CD8-positive, alpha-beta memory T cell (primary cell): ENCODE measurements around the gene SPRR5. TPM values are rescaled to one million over a fixed set of nuclear protein-coding genes. Genes with fewer than 3 reads are reported as not detected.

Experiments
- CTCF ChIA-PET: fragments of 350-600 bp; sonication (Branson Sonifier 250); formaldehyde crosslinking; loops from one replicate; lab custom pipeline; 2021; ENCODE audit warnings: antibody characterized with exemption; lab: Charles Lee
- POLR2A ChIA-PET: fragments of 350-600 bp; sonication (Branson Sonifier 250); formaldehyde crosslinking; loops from one replicate; lab custom pipeline; 2021; ENCODE audit warnings: antibody characterized with exemption; lab: Charles Lee
- DNase-seq, 5 donors: peaks; one replicate each; pipeline versions ENCODE4 v3.0.0 to v3.0.0-alpha.2; 2020 to 2022; ENCODE audit warnings: mixed read lengths in 1 of 5
- H3K27ac ChIP-seq: one replicate; pipeline ENCODE4 v1.7.0; 2013; ENCODE audit warnings: low read depth, mild to moderate bottlenecking, low read length, moderate library complexity
- H3K27me3 ChIP-seq: 2 replicates; pipeline ENCODE4 v1.7.0; 2013; ENCODE audit warnings: low read length, mild to moderate bottlenecking; ENCODE audit not compliant: insufficient read depth, poor library complexity, severe bottlenecking
- H3K36me3 ChIP-seq: 2 replicates; pipeline ENCODE4 v1.7.0; 2013; ENCODE audit warnings: mild to moderate bottlenecking, low read length, moderate library complexity; ENCODE audit not compliant: insufficient read depth
- H3K4me1 ChIP-seq: 2 replicates; pipeline ENCODE4 v1.7.0; 2013; ENCODE audit warnings: mild to moderate bottlenecking, low read length, moderate library complexity; ENCODE audit not compliant: insufficient read depth
- H3K4me3 ChIP-seq: 2 replicates; pipeline ENCODE4 v1.7.0; 2013; ENCODE audit warnings: mild to moderate bottlenecking, low read length
- H3K9me3 ChIP-seq: 2 replicates; pipeline ENCODE4 v1.7.0; 2013; ENCODE audit warnings: mild to moderate bottlenecking, low read length
- H3K27ac Mint-ChIP-seq, 8 donors: one replicate each; pipeline ENCODE4 v1.8.0; 2020 to 2021; ENCODE audit warnings: mixed read lengths in 8 of 8, mild to moderate bottlenecking in 6 of 8, inconsistent platforms in 3 of 8, moderate library complexity in 3 of 8
- H3K27me3 Mint-ChIP-seq, 2 donors: one replicate each; pipeline ENCODE4 v1.8.0; 2020 to 2021; ENCODE audit warnings: mixed read lengths in 2 of 2, mild to moderate bottlenecking in 1 of 2, moderate library complexity in 1 of 2
- H3K36me3 Mint-ChIP-seq, 3 donors: one replicate each; pipeline ENCODE4 v1.8.0; 2020 to 2021; ENCODE audit warnings: mixed read lengths in 3 of 3, inconsistent platforms in 1 of 3, mild to moderate bottlenecking in 1 of 3
- H3K4me1 Mint-ChIP-seq, 3 donors: one replicate each; pipeline ENCODE4 v1.8.0; 2020 to 2021; ENCODE audit warnings: mixed read lengths in 3 of 3, inconsistent platforms in 1 of 3, mild to moderate bottlenecking in 1 of 3
- H3K4me3 Mint-ChIP-seq, 7 donors: one replicate each; pipeline ENCODE4 v1.8.0; 2020 to 2021; ENCODE audit warnings: mixed read lengths in 7 of 7, mild to moderate bottlenecking in 6 of 7, moderate library complexity in 4 of 7, inconsistent platforms in 2 of 7
- H3K9me3 Mint-ChIP-seq, 5 donors: one replicate each; pipeline ENCODE4 v1.8.0; 2020 to 2022; ENCODE audit warnings: mixed read lengths in 5 of 5, mild to moderate bottlenecking in 3 of 5, moderate library complexity in 2 of 5, inconsistent platforms in 1 of 5
- polyA plus RNA-seq: library from polyadenylated mRNA; unstranded; fragments of 300-500 nt; fragmentation: Illumina TruSeq; gene quantifications from one replicate; pipeline ENCODE4 v1.2.3, GENCODE V29; 2021
- total RNA-seq, 2 experiments: library from RNA; stranded (reverse); gene quantifications; one replicate each; pipeline ENCODE4 v1.2.3, GENCODE V29; 2021

SPRR5 gene
- total and polyA plus RNA-seq, 3 experiments from 2014 or later, result not detected

DNA sequence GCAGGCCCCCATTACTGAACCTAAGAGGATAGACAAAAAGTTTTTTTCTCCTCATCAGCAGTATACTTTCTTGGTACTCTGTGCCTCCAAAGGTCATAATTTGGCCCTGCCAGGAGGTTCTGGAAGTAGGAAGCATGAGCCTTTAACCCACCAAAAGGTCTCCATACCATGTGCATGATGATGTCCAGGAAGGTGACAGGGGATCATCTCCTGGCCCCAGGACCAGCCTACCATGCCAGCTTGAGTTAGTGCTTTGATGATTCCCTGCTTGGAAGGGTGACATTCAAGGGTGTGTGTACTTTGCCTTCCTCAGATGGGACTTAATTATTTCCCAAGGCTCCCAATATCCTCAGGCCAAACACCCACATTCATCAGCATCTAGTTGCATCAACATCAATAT lies 30.6 kb downstream of the SPRR5 start:
- H3K4me3 ChIP-seq, result no peak overlapping the region
- Mint-ChIP-seq H3K27ac (no peak overlapping the region), H3K4me1 (no peaks in the 10 kb centered on the region), H3K36me3 (no peaks in the 10 kb centered on the region), H3K27me3 (peaks cover 16 to 46% of the 10 kb centered on the region in 2 donors), H3K4me3 (no peak overlapping the region), H3K9me3 (no peaks in the 10 kb centered on the region)
- no peaks in the 10 kb centered on the region for H3K9me3 ChIP-seq
- H3K36me3 ChIP-seq, result no peaks in the 10 kb centered on the region
- peaks cover 4% of the 10 kb centered on the region for H3K27me3 ChIP-seq
- no peak for DNase-seq
- POLR2A ChIA-PET, result no interaction called here
- CTCF ChIA-PET, result no interaction called here
- H3K4me1 ChIP-seq, result no peaks in the 10 kb centered on the region
- H3K27ac ChIP-seq, result no peak overlapping the region

DNA sequence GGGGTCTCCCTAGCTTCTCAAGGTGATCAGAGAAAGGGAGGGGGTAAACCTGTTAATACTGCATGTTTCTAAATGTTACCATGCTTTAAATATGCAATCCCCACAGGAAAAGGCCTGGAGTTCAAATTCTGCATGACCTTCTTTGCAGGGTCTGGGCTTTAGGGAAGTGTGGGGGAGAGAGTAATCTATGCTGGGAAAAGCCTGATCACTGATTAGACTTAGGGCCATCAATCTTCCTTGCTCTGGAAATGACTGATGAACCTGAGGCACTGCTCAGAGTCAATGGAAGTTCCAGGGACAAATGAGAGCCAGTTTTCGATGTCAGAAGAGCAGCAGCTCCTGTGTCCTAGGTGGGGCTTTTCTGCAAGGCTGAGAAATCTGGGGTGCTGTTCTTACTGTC lies 33.7 kb downstream of the SPRR5 start:
- H3K27me3 Mint-ChIP-seq, result peaks cover 14 to 46% of the 10 kb centered on the region in 2 donors

DNA sequence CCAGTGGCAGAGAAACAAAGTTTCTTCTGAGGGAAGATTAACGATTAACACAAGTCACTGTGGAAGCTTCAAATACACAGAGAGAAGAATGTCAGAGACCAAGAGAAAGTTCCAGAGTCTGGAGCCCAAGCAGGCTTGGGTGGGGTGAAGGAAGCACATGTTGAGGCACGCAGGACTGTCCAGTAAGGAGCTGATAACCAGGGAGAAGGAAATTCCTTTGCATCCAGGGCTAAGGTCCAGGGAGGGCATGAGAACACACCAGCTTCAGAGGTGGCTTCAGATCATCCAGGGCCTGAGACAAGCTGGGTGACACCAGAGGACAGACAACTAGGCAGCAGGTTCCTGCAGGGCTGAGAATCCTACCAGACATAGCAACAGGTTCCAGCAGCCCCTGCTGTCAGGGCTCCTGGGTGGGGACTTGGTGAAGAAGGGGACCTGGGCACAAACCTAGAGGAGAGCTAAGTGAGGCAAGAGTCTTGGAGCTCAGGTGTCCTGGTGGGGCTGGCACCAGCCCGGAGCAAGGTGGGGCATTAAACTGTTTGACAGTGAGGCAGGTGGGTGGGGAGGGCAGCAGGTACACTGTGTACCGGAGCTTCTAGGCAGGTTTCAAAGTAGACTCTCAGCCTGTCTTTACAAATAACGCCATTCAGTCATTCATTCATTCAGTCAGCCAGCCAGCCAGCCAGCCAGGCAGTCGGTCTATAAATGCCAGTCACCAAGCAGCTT lies 34.3 kb downstream of the SPRR5 start:
- Mint-ChIP-seq H3K36me3 (no peaks in the 10 kb centered on the region), H3K4me3 (no peak overlapping the region), H3K27ac (no peak overlapping the region), H3K27me3 (peaks cover 14 to 49% of the 10 kb centered on the region in 2 donors), H3K9me3 (peaks cover 0 to 3% (median 0%) of the 10 kb centered on the region in 5 donors), H3K4me1 (no peaks in the 10 kb centered on the region)
- H3K9me3 ChIP-seq, result no peaks in the 10 kb centered on the region
- POLR2A ChIA-PET, result no interaction called here
- H3K4me3 ChIP-seq, result no peak overlapping the region
- no peaks in the 10 kb centered on the region for H3K4me1 ChIP-seq
- no peak for DNase-seq
- CTCF ChIA-PET, result no interaction called here
- no peaks in the 10 kb centered on the region for H3K36me3 ChIP-seq
- no peak overlapping the region for H3K27ac ChIP-seq
- peaks cover 6% of the 10 kb centered on the region for H3K27me3 ChIP-seq

More for the DNA sequence above, 33.7 kb downstream of the SPRR5 start:
- H3K9me3 ChIP-seq, result no peaks in the 10 kb centered on the region
- DNase-seq, result no peak
- peaks cover 4% of the 10 kb centered on the region for H3K27me3 ChIP-seq
- no peaks in the 10 kb centered on the region for H3K4me1 ChIP-seq
- CTCF ChIA-PET, result no interaction called here
- H3K36me3 ChIP-seq, result no peaks in the 10 kb centered on the region
- no peak overlapping the region for H3K27ac ChIP-seq
- H3K4me1 Mint-ChIP-seq, result no peaks in the 10 kb centered on the region
- no peak overlapping the region for H3K4me3 ChIP-seq
- H3K4me3 Mint-ChIP-seq, result no peak overlapping the region
- no peak overlapping the region for H3K27ac Mint-ChIP-seq
- H3K9me3 Mint-ChIP-seq, result peaks cover 0 to 2% (median 0%) of the 10 kb centered on the region in 5 donors
- H3K36me3 Mint-ChIP-seq, result no peaks in the 10 kb centered on the region
- POLR2A ChIA-PET, result no interaction called here

DNA sequence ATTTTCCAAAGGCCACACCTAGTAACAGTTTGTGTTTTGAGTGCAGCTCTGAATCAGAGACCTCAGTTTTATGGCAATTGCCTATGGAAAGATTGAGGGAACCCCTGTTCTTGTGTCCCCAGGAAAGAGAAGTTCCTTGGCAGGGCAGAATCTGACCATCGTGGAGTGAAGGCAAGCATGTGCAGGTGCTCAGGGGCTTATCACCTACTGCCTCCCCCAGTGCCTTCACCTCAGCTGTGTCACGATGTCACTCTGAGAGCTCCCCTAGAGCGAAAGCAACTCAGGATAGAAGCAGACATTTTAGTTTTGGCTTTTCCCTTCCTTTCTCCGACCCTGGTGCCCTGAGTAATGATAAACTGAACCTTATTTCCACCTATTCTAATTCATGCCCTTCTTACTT lies 35.1 kb downstream of the SPRR5 start:
- Mint-ChIP-seq H3K27me3 (peaks cover 14 to 52% of the 10 kb centered on the region in 2 donors), H3K36me3 (no peaks in the 10 kb centered on the region), H3K4me1 (no peaks in the 10 kb centered on the region), H3K27ac (no peak overlapping the region), H3K9me3 (peaks cover 0 to 4% (median 0%) of the 10 kb centered on the region in 5 donors), H3K4me3 (no peak overlapping the region)
- Histone ChIP-seq H3K4me1 (no peaks in the 10 kb centered on the region), H3K36me3 (no peaks in the 10 kb centered on the region), H3K9me3 (no peaks in the 10 kb centered on the region), H3K27ac (no peak overlapping the region), H3K27me3 (peaks cover 8% of the 10 kb centered on the region), H3K4me3 (no peak overlapping the region)
- POLR2A ChIA-PET, result no interaction called here
- CTCF ChIA-PET, result no interaction called here
- DNase-seq, result no peak

DNA sequence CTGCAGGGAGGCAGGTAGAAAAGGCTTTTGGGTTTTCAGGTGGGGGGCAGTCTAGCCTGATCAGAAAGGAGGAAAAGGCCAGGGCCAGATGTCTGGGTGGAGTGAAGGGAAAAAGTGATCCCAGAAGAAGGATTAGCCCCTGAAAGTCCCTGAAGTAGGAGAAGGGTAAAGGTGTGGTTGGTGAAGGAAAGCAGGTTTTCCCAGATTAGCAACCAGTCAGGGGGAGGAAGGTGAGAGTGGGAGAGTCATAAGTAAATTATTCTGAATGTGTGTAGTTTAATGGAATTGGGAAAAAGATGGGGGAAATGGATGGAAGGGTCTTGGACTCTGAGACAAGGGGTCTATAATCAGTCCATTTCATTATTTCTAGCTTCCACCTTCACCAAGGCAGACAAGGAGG lies 36.2 kb downstream of the SPRR5 start:
- H3K36me3 ChIP-seq, result no peaks in the 10 kb centered on the region
- ChIA-PET POLR2A (no interaction called here), CTCF (no interaction called here)
- no peaks in the 10 kb centered on the region for H3K4me1 ChIP-seq
- peaks cover 14 to 55% of the 10 kb centered on the region in 2 donors for H3K27me3 Mint-ChIP-seq
- H3K4me3 Mint-ChIP-seq, result no peak overlapping the region
- H3K27ac Mint-ChIP-seq, result peak overlapping the region in 1 of 8 donors; percentile 9
- no peaks in the 10 kb centered on the region for H3K9me3 ChIP-seq
- H3K27ac ChIP-seq, result no peak overlapping the region
- no peaks in the 10 kb centered on the region for H3K4me1 Mint-ChIP-seq
- H3K27me3 ChIP-seq, result peaks cover 4% of the 10 kb centered on the region
- no peaks in the 10 kb centered on the region for H3K36me3 Mint-ChIP-seq
- H3K4me3 ChIP-seq, result no peak overlapping the region
- peaks cover 0 to 4% (median 0%) of the 10 kb centered on the region in 5 donors for H3K9me3 Mint-ChIP-seq
- no peak for DNase-seq

DNA sequence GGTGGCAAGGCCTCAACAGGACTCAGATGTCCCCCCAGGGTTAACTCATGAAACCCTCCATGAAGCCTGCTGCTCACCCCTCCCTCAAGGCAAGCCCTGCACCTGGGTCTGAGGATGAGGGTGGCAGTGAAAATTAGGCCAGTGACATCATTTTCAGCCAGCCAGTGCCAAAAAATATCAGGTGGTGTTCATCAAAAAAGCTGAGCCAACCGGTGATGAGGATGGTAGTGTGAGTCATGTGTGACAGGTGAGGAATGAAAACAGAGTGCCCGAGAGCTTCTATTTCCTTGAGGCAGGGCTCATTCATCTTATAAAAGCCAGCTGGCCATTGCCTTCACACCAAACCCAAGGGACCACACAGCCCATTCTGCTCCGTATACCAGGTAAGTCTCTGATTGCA lies 36.7 kb downstream of the SPRR5 start, which contains the start of gene SPRR1A:
TSS of gene SPRR1A (plus strand) at position 339 of the 400 bp plus-strand sequence. CDS start 1,150 bp downstream, outside the sequence.
- peaks cover 4% of the 10 kb centered on the region for H3K27me3 ChIP-seq
- Mint-ChIP-seq H3K4me3 (no peak within 1 kb of the TSS), H3K4me1 (no peaks in the 10 kb centered on the region), H3K27ac (peak within 1 kb of the TSS in 1 of 8 donors; percentile 9), H3K27me3 (peaks cover 14 to 55% of the 10 kb centered on the region in 2 donors), H3K9me3 (peaks cover 0 to 4% (median 0%) of the 10 kb centered on the region in 5 donors), H3K36me3 (no peaks in the 10 kb centered on the region)
- H3K27ac ChIP-seq, result no peak within 1 kb of the TSS
- CTCF ChIA-PET, result no interaction called here
- no peak for DNase-seq
- H3K9me3 ChIP-seq, result no peaks in the 10 kb centered on the region
- no peaks in the 10 kb centered on the region for H3K36me3 ChIP-seq
- no peak within 1 kb of the TSS for H3K4me3 ChIP-seq
- H3K4me1 ChIP-seq, result no peaks in the 10 kb centered on the region
- POLR2A ChIA-PET, result no interaction called here

DNA sequence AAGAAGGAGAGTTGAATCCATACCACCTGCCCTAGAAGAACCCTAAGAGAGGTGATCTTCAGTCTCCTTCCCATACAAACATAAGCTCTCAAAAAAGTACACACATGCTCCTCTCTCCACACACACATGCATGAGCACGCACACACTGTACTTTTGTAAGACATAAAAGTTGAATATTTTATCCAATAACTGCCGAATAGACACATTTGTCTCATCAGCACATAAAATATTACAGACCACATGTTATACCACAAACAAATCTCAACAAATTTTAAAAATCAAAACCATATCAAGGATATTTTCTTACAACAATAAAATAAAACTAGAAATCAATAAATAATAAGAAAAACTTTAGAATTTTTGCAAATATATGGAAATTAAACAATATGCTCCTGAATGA lies 39.6 kb downstream of the SPRR5 start:
- Mint-ChIP-seq H3K4me3 (no peak overlapping the region), H3K36me3 (no peaks in the 10 kb centered on the region), H3K27ac (no peak overlapping the region), H3K27me3 (peaks cover 6 to 54% of the 10 kb centered on the region in 2 donors), H3K9me3 (peaks cover 0 to 4% (median 0%) of the 10 kb centered on the region in 5 donors), H3K4me1 (no peaks in the 10 kb centered on the region)
- no peaks in the 10 kb centered on the region for H3K36me3 ChIP-seq
- H3K4me3 ChIP-seq, result no peak overlapping the region
- H3K9me3 ChIP-seq, result no peaks in the 10 kb centered on the region
- H3K27ac ChIP-seq, result no peak overlapping the region
- ChIA-PET POLR2A (no interaction called here), CTCF (no interaction called here)
- no peaks in the 10 kb centered on the region for H3K4me1 ChIP-seq
- H3K27me3 ChIP-seq, result peaks cover 4% of the 10 kb centered on the region
- no peak for DNase-seq

DNA sequence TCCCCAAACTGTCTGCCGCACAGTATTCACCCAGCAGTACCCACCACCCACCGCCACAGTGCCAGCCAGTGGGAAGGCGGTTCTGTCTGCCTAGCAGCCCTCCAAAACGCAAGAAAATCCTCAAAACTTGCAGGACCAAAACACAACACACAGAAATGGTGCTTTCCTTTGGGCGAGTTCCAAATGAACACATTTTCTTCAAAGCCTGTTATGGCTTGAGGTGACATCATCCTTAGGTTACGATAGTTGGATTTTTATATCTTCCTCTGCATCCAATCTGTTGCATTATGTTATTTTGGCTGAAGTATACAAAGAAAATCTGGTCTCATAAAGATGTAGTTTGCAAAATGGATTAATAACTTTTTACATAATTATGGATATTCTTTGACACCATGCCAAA lies 46.2 kb downstream of the SPRR5 start:
- DNase-seq, result no peak
- H3K4me1 ChIP-seq, result no peaks in the 10 kb centered on the region
- POLR2A ChIA-PET, result no interaction called here

More for the DNA sequence above, 46.2 kb downstream of the SPRR5 start:
- no peaks in the 10 kb centered on the region for H3K4me1 Mint-ChIP-seq
- H3K9me3 Mint-ChIP-seq, result peaks cover 0 to 8% (median 4%) of the 10 kb centered on the region in 5 donors
- CTCF ChIA-PET, result no interaction called here
- no peaks in the 10 kb centered on the region for H3K27me3 ChIP-seq
- H3K27ac ChIP-seq, result no peak overlapping the region
- H3K27ac Mint-ChIP-seq, result no peak overlapping the region
- peaks cover 12 to 42% of the 10 kb centered on the region in 2 donors for H3K27me3 Mint-ChIP-seq
- no peak overlapping the region for H3K4me3 ChIP-seq
- no peak overlapping the region for H3K4me3 Mint-ChIP-seq
- no peaks in the 10 kb centered on the region for H3K36me3 ChIP-seq
- H3K9me3 ChIP-seq, result no peaks in the 10 kb centered on the region
- no peaks in the 10 kb centered on the region for H3K36me3 Mint-ChIP-seq
